Thymus (tissue), 11 donors: Measurements from ENCODE around the gene RBP7. TPM values are rescaled to one million over a fixed set of nuclear protein-coding genes. Genes with fewer than 3 reads are reported as not detected.

ENCODE experiments used
- DNase-seq, 9 donors: peaks; one replicate each; pipeline ENCODE4 v3.0.0-alpha.2; 2013; ENCODE audit warnings: low spot score in 9 of 9, low read depth in 6 of 9, missing footprints in 1 of 9
- H3K27ac ChIP-seq, 2 donors: one replicate each; pipeline ENCODE4 v1.5.1; 2013; ENCODE audit warnings: control low read depth in 1 of 2, low read depth in 1 of 2, low read length in 1 of 2, mild to moderate bottlenecking in 1 of 2, moderate library complexity in 1 of 2
- H3K27me3 ChIP-seq, 2 donors: one replicate each; pipeline ENCODE4 v1.5.1; 2013; ENCODE audit warnings: low read length in 1 of 2; ENCODE audit not compliant: control insufficient read depth in 2 of 2, insufficient read depth in 1 of 2
- H3K36me3 ChIP-seq, 2 donors: one replicate each; pipeline ENCODE4 v1.5.1; 2013; ENCODE audit warnings: low read length in 1 of 2, mild to moderate bottlenecking in 1 of 2, moderate library complexity in 1 of 2; ENCODE audit not compliant: control insufficient read depth in 2 of 2, insufficient read depth in 2 of 2
- H3K4me1 ChIP-seq, 2 donors: one replicate each; pipeline ENCODE4 v1.5.1; 2013; ENCODE audit warnings: low read length in 2 of 2; ENCODE audit not compliant: control insufficient read depth in 2 of 2, insufficient read depth in 2 of 2
- H3K4me3 ChIP-seq, 2 donors: one replicate each; pipeline ENCODE4 v1.5.1; 2013; ENCODE audit warnings: low read length in 2 of 2, control low read depth in 1 of 2, mild to moderate bottlenecking in 1 of 2
- H3K9me3 ChIP-seq, 2 donors: one replicate each; pipeline ENCODE4 v1.5.1; 2013; ENCODE audit warnings: low read length in 1 of 2, mild to moderate bottlenecking in 1 of 2; ENCODE audit not compliant: control insufficient read depth in 2 of 2, insufficient read depth in 1 of 2
- WGBS: extraction: QIAGEN DNeasy Blood & Tissue Kit; methylation state at CpG from one replicate; pipeline ENCODE4 v1.1.7; 2013; 5-methylcytosine and 5-hydroxymethylcytosine counted together
- polyA plus RNA-seq: library from polyadenylated mRNA; stranded (reverse); fragments of 200-250 nt; gene quantifications from one replicate; pipeline ENCODE4 v1.2.3, GENCODE V29; 2013
- total RNA-seq: library from RNA; stranded (reverse); fragments of 120-200 nt; gene quantifications from one replicate; pipeline ENCODE4 v1.2.4, GENCODE V29; 2013
- donor health status: healthy.

The RBP7 gene
- total and polyA plus RNA-seq, 2 donors = 4.2 to 91.0 TPM

DNA sequence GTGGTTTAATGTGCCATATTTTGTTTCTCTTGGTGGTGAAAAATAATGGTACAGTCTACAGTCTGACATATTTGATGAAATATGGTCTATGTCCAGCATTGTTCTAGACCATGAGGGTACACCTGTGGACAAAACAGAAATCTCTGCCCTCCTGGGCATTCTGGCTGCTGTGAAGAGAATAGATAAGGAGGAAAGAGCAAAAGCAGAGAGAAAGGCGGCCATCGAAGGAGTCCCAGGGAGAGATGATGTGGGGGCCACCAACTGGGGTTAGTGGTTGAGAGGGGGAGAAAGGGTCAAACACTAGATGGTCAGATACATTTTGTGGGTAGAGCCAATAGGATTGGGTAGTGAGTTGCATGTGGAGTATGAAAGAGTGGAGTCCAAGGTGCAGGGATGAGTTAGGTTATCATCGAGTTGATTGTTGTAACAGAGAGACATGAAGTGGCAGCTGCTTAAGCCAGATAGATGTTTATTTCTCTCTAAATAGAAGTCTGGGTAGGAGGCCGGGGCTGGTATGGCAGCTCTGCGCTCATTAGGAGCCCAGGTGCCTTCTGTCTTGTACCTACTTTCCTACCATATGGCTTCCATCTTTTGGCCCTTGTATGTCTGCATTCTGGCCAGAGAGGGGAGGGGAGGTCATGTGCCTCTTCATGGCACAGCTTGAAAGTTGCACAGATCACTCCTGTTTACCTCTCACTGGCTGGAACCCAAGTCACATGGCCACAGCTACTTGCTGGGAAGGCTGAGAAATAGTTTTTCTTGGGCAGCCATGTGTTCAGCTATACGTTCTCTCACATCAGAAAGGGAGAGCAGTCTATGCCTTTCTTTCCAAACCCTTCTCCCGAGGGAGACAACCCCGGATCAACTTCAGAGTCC lies 48.7 kb downstream of the RBP7 start:
- Histone ChIP-seq H3K27me3 (no peaks in the 10 kb centered on the region), H3K36me3 (peaks cover 9 to 39% of the 10 kb centered on the region in 2 donors), H3K27ac (peak overlapping the region in 1 of 2 donors; percentile 42), H3K4me3 (no peak overlapping the region), H3K9me3 (no peaks in the 10 kb centered on the region), H3K4me1 (no peaks in the 10 kb centered on the region)
- no peak for DNase-seq
- WGBS = 97% methylated on average over 8 of the region's 8 CpGs

DNA sequence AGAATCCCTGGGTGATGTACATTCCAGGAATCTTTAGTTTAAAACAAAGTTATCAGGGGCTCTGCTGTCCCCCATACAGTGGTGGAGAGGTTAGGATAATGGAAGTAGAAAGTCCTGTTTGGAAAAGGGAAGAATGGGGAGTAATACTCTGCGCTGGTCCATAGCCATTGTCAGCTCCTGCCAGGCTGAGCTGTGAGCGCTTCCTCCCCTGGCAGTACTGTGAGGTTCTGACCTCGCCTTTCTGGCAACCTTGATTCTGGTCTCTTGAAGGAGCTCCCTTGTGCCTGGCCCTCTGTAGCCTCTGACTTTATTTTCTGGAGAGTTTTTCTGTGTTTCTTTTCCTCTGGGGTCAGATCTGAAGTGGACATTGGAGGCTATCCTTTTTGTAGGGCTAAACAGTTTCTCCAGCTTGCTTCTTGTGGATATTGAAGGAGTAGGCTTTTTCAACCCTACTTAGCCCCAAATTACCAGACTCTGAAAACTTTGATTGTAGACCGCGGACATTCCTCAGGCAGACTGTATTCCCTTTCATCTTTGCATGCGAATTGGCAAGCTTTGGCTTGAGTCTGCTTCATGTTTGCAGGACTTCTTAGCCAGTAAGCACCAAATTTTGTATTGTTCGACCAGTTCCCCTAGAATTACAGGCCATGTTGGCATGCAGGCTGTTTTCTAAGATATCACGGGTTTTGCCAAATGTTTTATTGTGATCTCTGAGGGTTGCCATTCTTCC lies 49.5 kb downstream of the RBP7 start:
- Histone ChIP-seq H3K4me3 (no peak overlapping the region), H3K27me3 (no peaks in the 10 kb centered on the region)

GRCh38 chr1:10048601-10049000 lies 51.6 kb downstream of the RBP7 start:
- H3K4me1 ChIP-seq = no peaks in the 10 kb centered on the region
- H3K27ac ChIP-seq = no peak overlapping the region
- peaks cover 6 to 36% of the 10 kb centered on the region in 2 donors for H3K36me3 ChIP-seq
- no peaks in the 10 kb centered on the region for H3K9me3 ChIP-seq
- no peaks in the 10 kb centered on the region for H3K27me3 ChIP-seq
- no peak overlapping the region for H3K4me3 ChIP-seq
- DNase-seq = no peak
- 100% methylated on average over 3 of the region's 3 CpGs for WGBS

More for the DNA sequence above, 49.5 kb downstream of the RBP7 start:
- 95% methylated on average over 8 of the region's 8 CpGs for WGBS
- H3K9me3 ChIP-seq = no peaks in the 10 kb centered on the region
- H3K27ac ChIP-seq = peak overlapping the region in 1 of 2 donors; percentile 42
- DNase-seq = no peak
- peaks cover 9 to 43% of the 10 kb centered on the region in 2 donors for H3K36me3 ChIP-seq
- no peaks in the 10 kb centered on the region for H3K4me1 ChIP-seq

DNA sequence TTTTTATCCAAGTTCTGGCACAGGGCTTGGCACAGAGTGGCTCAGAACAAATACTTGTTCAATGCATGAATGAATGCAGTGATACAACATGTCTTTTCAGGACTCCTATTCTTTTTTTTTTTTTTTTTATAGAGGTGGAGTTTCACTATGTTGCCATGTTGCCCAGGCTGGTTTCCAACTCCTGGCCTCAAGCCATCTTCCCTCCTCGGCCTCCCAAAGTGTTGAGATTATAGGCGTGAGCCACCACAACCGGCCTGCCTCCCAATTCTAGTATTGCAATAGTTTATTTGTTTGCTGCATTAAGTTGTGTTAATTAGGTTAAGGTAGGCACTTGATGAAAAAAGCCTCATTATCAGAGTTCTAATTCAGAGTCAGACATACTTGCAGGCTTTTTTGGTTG lies 53.6 kb downstream of the RBP7 start:
- Histone ChIP-seq H3K4me1 (no peaks in the 10 kb centered on the region), H3K27me3 (no peaks in the 10 kb centered on the region), H3K36me3 (peaks cover 6 to 26% of the 10 kb centered on the region in 2 donors), H3K9me3 (no peaks in the 10 kb centered on the region), H3K27ac (no peak overlapping the region), H3K4me3 (no peak overlapping the region)
- DNase-seq = no peak
- 98% methylated on average over 3 of the region's 3 CpGs for WGBS

GRCh38 chr1:10051656-10052055 lies 54.6 kb downstream of the RBP7 start:
- 98% methylated on average over 1 of the region's 1 CpG for WGBS
- no peak overlapping the region for H3K4me3 ChIP-seq
- peaks cover 6 to 18% of the 10 kb centered on the region in 2 donors for H3K36me3 ChIP-seq
- no peaks in the 10 kb centered on the region for H3K4me1 ChIP-seq
- DNase-seq = no peak
- no peaks in the 10 kb centered on the region for H3K27me3 ChIP-seq
- no peak overlapping the region for H3K27ac ChIP-seq
- H3K9me3 ChIP-seq = no peaks in the 10 kb centered on the region

GRCh38 chr1:10052347-10052746 lies 55.3 kb downstream of the RBP7 start:
- Histone ChIP-seq H3K9me3 (no peaks in the 10 kb centered on the region), H3K36me3 (peaks cover 6 to 14% of the 10 kb centered on the region in 2 donors), H3K4me1 (no peaks in the 10 kb centered on the region), H3K4me3 (no peak overlapping the region), H3K27me3 (no peaks in the 10 kb centered on the region), H3K27ac (no peak overlapping the region)
- DNase-seq = no peak
- 99% methylated on average over 4 of the region's 4 CpGs for WGBS

DNA sequence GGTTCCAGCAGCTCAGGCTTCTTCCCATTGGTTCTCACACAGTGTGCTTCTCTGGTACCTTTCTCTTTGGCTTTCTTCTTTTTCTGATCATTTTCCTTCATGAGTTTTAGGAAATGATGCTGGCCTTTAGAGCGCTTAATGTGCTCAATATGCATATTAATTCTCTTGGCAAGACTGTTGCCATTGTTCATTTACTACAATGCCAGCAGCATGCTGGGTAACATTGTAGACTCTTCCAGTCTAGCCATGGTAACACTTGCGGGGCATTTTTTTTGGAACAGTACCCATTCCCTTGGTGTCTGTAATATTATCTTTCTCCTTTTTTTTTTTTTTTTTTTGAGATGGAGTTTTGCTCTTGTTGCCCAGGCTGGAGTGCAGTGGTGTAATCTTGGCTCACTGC lies 57.4 kb downstream of the RBP7 start:
- Histone ChIP-seq H3K27me3 (no peaks in the 10 kb centered on the region), H3K9me3 (no peaks in the 10 kb centered on the region), H3K27ac (no peak overlapping the region), H3K4me3 (no peak overlapping the region), H3K36me3 (peaks cover 15 to 16% of the 10 kb centered on the region in 2 donors), H3K4me1 (no peaks in the 10 kb centered on the region)
- WGBS = 94% methylated on average over 2 of the region's 2 CpGs
- no peak for DNase-seq

GRCh38 chr1:10056599-10056987 lies 59.6 kb downstream of the RBP7 start:
- H3K4me1 ChIP-seq = no peaks in the 10 kb centered on the region

DNA sequence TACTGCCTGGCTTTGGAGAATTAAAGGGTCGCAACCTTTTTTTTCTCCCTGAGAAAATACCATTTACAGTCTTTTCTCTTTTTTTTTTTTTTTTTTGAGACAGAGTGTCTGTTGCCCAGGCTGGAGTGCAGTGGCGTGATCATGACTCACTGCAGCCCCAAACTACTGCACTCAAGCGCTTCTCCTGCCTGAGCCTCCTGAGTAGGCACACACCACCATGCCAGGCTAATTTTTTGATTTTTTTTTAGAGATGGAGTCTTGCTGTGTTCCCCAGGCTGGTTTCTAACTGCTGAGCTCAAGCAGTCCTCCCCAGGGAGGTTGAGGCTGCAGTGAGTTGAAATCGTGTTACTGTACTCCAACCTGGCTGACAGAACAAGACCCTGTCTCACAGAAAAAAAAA lies 60.3 kb downstream of the RBP7 start:
- WGBS = 94% methylated on average over 4 of the region's 4 CpGs
- no peak overlapping the region for H3K27ac ChIP-seq
- peaks cover 8 to 12% of the 10 kb centered on the region in 2 donors for H3K36me3 ChIP-seq
- H3K4me1 ChIP-seq = no peaks in the 10 kb centered on the region
- H3K27me3 ChIP-seq = no peaks in the 10 kb centered on the region
- H3K4me3 ChIP-seq = no peak overlapping the region
- H3K9me3 ChIP-seq = no peaks in the 10 kb centered on the region
- DNase-seq = no peak

More at GRCh38 chr1:10056599-10056987, 59.6 kb downstream of the RBP7 start:
- WGBS = 98% methylated on average over 4 of the region's 4 CpGs
- Histone ChIP-seq H3K9me3 (no peaks in the 10 kb centered on the region), H3K36me3 (peaks cover 8 to 12% of the 10 kb centered on the region in 2 donors), H3K27me3 (no peaks in the 10 kb centered on the region), H3K4me3 (no peak overlapping the region), H3K27ac (no peak overlapping the region)
- DNase-seq = no peak
